ENCODE data around the gene DTX1. TPM values are rescaled to one million over a fixed set of nuclear protein-coding genes. Genes with fewer than 3 reads are reported as not detected.

DTX1 gene
- total RNA-seq, 4 donors from 2014 or later, result 0.49 to 1.1 (median 0.77) TPM

- H3K4me1 ChIP-seq, result no peaks in the 10 kb centered on the region
- intact Hi-C loops (cut with DNase I; ENCODE audit: low total_unique reads), result no loop called here
- H3K27ac ChIP-seq, result no peak overlapping the region
- H3K9me3 ChIP-seq, result no peaks in the 10 kb centered on the region
- DNase-seq (no peak), ATAC-seq (no peak)
- TF ChIP-seq POLR2A (IDR thresholded peaks at IDR 0.05) (no peak), CTCF (IDR thresholded peaks at IDR 0.05 in 4 of 5, conservative IDR thresholded peaks at IDR 0.05 in 1 of 5) (no peak)
- H3K27me3 ChIP-seq, result peaks cover 0 to 3% (median 0%) of the 10 kb centered on the region in 3 donors
- H3K4me3 ChIP-seq, result no peak overlapping the region
- in situ Hi-C loops (cut with MboI; ENCODE audit: low sequenced_read_pairs in 4 of 4), result no loop called here
- no peaks in the 10 kb centered on the region for H3K36me3 ChIP-seq
Measured at GRCh38 chr12:113118142-113118541, 61.6 kb downstream of the DTX1 start.

- H3K9me3 ChIP-seq, result peaks cover 0 to 5% (median 0%) of the 10 kb centered on the region in 3 donors
- H3K4me1 ChIP-seq, result no peaks in the 10 kb centered on the region
- TF ChIP-seq CTCF (IDR thresholded peaks at IDR 0.05 in 4 of 5, conservative IDR thresholded peaks at IDR 0.05 in 1 of 5) (no peak), POLR2A (IDR thresholded peaks at IDR 0.05) (no peak)
- in situ Hi-C loops (cut with MboI; ENCODE audit: low sequenced_read_pairs in 4 of 4) (no loop called here), intact Hi-C loops (cut with DNase I; ENCODE audit: low total_unique reads) (no loop called here)
- H3K27ac ChIP-seq, result no peak overlapping the region
- ATAC-seq (no peak), DNase-seq (no peak)
- H3K36me3 ChIP-seq, result no peaks in the 10 kb centered on the region
- H3K4me3 ChIP-seq, result no peak overlapping the region
- no peaks in the 10 kb centered on the region for H3K27me3 ChIP-seq
Measured at GRCh38 chr12:113119980-113120669, 63.6 kb downstream of the DTX1 start.

GRCh38 chr12:113120670-113121370, 64.3 kb downstream of the DTX1 start:
- Histone ChIP-seq H3K27me3 (no peaks in the 10 kb centered on the region), H3K36me3 (no peaks in the 10 kb centered on the region), H3K9me3 (peaks cover 0 to 5% (median 0%) of the 10 kb centered on the region in 3 donors), H3K27ac (no peak overlapping the region), H3K4me1 (no peaks in the 10 kb centered on the region), H3K4me3 (no peak overlapping the region)
- DNase-seq, result no peak
- intact Hi-C loops (cut with DNase I; ENCODE audit: low total_unique reads) (no loop called here), in situ Hi-C loops (cut with MboI; ENCODE audit: low sequenced_read_pairs in 4 of 4) (no loop called here)
- no peak for TF ChIP-seq CTCF (IDR thresholded peaks at IDR 0.05 in 4 of 5, conservative IDR thresholded peaks at IDR 0.05 in 1 of 5)
- no peak for ATAC-seq

- in situ Hi-C loops (cut with MboI; ENCODE audit: low sequenced_read_pairs in 4 of 4) (no loop called here), intact Hi-C loops (cut with DNase I; ENCODE audit: low total_unique reads) (no loop called here)
- Histone ChIP-seq H3K27ac (no peak overlapping the region), H3K4me3 (no peak overlapping the region), H3K36me3 (no peaks in the 10 kb centered on the region), H3K27me3 (no peaks in the 10 kb centered on the region), H3K4me1 (no peaks in the 10 kb centered on the region), H3K9me3 (peaks cover 0 to 5% (median 0%) of the 10 kb centered on the region in 3 donors)
- ATAC-seq (no peak), DNase-seq (no peak)
- no peak for TF ChIP-seq POLR2A (IDR thresholded peaks at IDR 0.05)
- no peak for TF ChIP-seq CTCF (IDR thresholded peaks at IDR 0.05 in 4 of 5, conservative IDR thresholded peaks at IDR 0.05 in 1 of 5)
Measured at GRCh38 chr12:113127791-113128199, 71.3 kb downstream of the DTX1 start.
